ENCODE data around the gene ZNF385B.

GRCh38 chr2:179434357-179434756 is 427.1 kb downstream of the ZNF385B start:
- no peak for TF ChIP-seq CTCF (IDR thresholded peaks at IDR 0.05; ENCODE audit: insufficient read depth, low read length, poor library complexity, severe bottlenecking)
- TF ChIP-seq EZH2phosphoT487 (conservative IDR thresholded peaks at IDR 0.05; ENCODE audit: low read length), result no peak
